ENCODE measurements around the gene A4GNT.

A4GNT gene

DNA sequence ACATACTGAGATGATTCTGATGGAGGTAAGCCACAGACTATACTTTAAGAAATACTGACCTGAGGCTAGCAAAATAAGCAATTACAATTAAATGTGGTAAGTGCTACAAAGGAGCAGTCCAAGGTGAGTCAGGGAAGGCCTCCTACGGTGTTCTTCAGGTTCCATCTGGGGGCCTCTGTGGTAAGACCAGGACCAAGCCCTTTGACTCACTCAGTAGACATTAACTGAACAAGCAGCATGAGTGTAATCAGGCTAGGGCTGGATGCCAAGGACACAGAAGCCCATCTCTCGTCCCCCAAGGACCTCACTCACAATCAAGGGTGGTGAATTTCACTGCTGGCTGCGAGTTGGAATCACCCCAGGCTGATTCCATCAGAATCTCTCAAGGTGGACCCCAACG is 54.1 kb downstream of the A4GNT start:
- DNase-seq = no peak

Measured in left hindlimb (tissue), 1 donor.